ENCODE results near the gene PLCB3.
"Not testable (repeated sequence)": the region's sequence is repeated elsewhere in the genome, so short reads cannot be mapped to it uniquely, and the experiment has no call there.

Gene PLCB3

GRCh38 chr11:64244966-64245365, 6.4 kb upstream of the PLCB3 start:
- Histone ChIP-seq H3K4me1 (ENCODE audit: low read length) (peaks cover 13% of the 10 kb centered on the region), H3K79me2 (ENCODE audit: low read length) (peaks cover 40% of the 10 kb centered on the region), H3K9me2 (replicated peaks; ENCODE audit: insufficient read depth, low read length) (no peaks in the 10 kb centered on the region), H3K27me3 (replicated peaks; ENCODE audit: insufficient read depth, low read length) (no peaks in the 10 kb centered on the region), H4K20me1 (ENCODE audit: insufficient read depth, low read length) (no peaks in the 10 kb centered on the region), H3K36me3 (replicated peaks; ENCODE audit: insufficient read depth, low read length) (no peaks in the 10 kb centered on the region), H3K27ac (ENCODE audit: low read length) (peak overlapping the region; percentile 47; the same call in 1 of the 2 replicates), H2AFZ (ENCODE audit: low read length) (no peak overlapping the region), H3K4me3 (ENCODE audit: low read length) (peak overlapping the region; percentile 99), H3K4me2 (ENCODE audit: low read depth, low read length) (peak overlapping the region; percentile 84), H3F3A (ENCODE audit: insufficient read depth, low read length) (peaks cover 20% of the 10 kb centered on the region), H3K9ac (ENCODE audit: low read length) (peak overlapping the region; percentile 86; the same call in 1 of the 2 replicates), H3K9me3 (replicated peaks; ENCODE audit: insufficient read depth, low read length) (no peaks in the 10 kb centered on the region)
- TF ChIP-seq CTCF (IDR thresholded peaks at IDR 0.05; ENCODE audit: low read length): no peak
- TF ChIP-seq EZH2phosphoT487 (IDR thresholded peaks at IDR 0.05; ENCODE audit: low read length): no peak
- no peak for TF ChIP-seq EZH2 (optimal IDR thresholded peaks at IDR 0.05; ENCODE audit: low read depth, low read length)
- DNase-seq: no peak

- H3K9me2 ChIP-seq (replicated peaks; ENCODE audit: insufficient read depth, low read length): no peaks in the 10 kb centered on the region
- DNase-seq: peak; percentile 29
- peak overlapping the region; percentile 86 for H3K9ac ChIP-seq (ENCODE audit: low read length)
- H3K36me3 ChIP-seq (replicated peaks; ENCODE audit: insufficient read depth, low read length): no peaks in the 10 kb centered on the region
- no peaks in the 10 kb centered on the region for H4K20me1 ChIP-seq (ENCODE audit: insufficient read depth, low read length)
- H3K9me3 ChIP-seq (replicated peaks; ENCODE audit: insufficient read depth, low read length): no peaks in the 10 kb centered on the region
- H3K4me1 ChIP-seq (ENCODE audit: low read length): peaks cover 9% of the 10 kb centered on the region
- peak overlapping the region; percentile 84 for H3K4me2 ChIP-seq (ENCODE audit: low read depth, low read length)
- H3F3A ChIP-seq (ENCODE audit: insufficient read depth, low read length): peaks cover 15% of the 10 kb centered on the region
- H3K4me3 ChIP-seq (ENCODE audit: low read length): peak overlapping the region; percentile 99
- no peak for TF ChIP-seq CTCF (IDR thresholded peaks at IDR 0.05; ENCODE audit: low read length)
- H3K27me3 ChIP-seq (replicated peaks; ENCODE audit: insufficient read depth, low read length): peaks cover 3% of the 10 kb centered on the region; the same call in 1 of the 2 replicates
- H2AFZ ChIP-seq (ENCODE audit: low read length): no peak overlapping the region
- H3K27ac ChIP-seq (ENCODE audit: low read length): peak overlapping the region; percentile 47; the same call in 1 of the 2 replicates
- peaks cover 40% of the 10 kb centered on the region for H3K79me2 ChIP-seq (ENCODE audit: low read length)
These were observed 5.9 kb upstream of the PLCB3 start for GRCh38 chr11:64245401-64245796.

- Histone ChIP-seq H4K20me1 (ENCODE audit: insufficient read depth, low read length) (no peaks in the 10 kb centered on the region), H3K4me3 (ENCODE audit: low read length) (peak overlapping the region; percentile 99), H3K79me2 (ENCODE audit: low read length) (peaks cover 40% of the 10 kb centered on the region), H2AFZ (ENCODE audit: low read length) (0 out of 2 replicates have a peak overlapping the region, but pooled peaks have one; percentile 34), H3K27ac (ENCODE audit: low read length) (peak overlapping the region; percentile 47; the same call in 1 of the 2 replicates), H3K36me3 (replicated peaks; ENCODE audit: insufficient read depth, low read length) (no peaks in the 10 kb centered on the region), H3K9me2 (replicated peaks; ENCODE audit: insufficient read depth, low read length) (no peaks in the 10 kb centered on the region), H3K9ac (ENCODE audit: low read length) (peak overlapping the region; percentile 86), H3K4me1 (ENCODE audit: low read length) (peaks cover 6% of the 10 kb centered on the region; the same call in 1 of the 2 replicates), H3K27me3 (replicated peaks; ENCODE audit: insufficient read depth, low read length) (peaks cover 5% of the 10 kb centered on the region; the same call in 1 of the 2 replicates), H3F3A (ENCODE audit: insufficient read depth, low read length) (peaks cover 13% of the 10 kb centered on the region), H3K9me3 (replicated peaks; ENCODE audit: insufficient read depth, low read length) (no peaks in the 10 kb centered on the region), H3K4me2 (ENCODE audit: low read depth, low read length) (peak overlapping the region; percentile 84)
- peak; percentile 55 for DNase-seq
- TF ChIP-seq EZH2 (optimal IDR thresholded peaks at IDR 0.05; ENCODE audit: low read depth, low read length) (no peak), CTCF (IDR thresholded peaks at IDR 0.05; ENCODE audit: low read length) (no peak), EZH2phosphoT487 (IDR thresholded peaks at IDR 0.05; ENCODE audit: low read length) (no peak)
These were observed 5.3 kb upstream of the PLCB3 start for GRCh38 chr11:64245797-64246620.

GRCh38 chr11:64246621-64246870, 4.8 kb upstream of the PLCB3 start:
- not testable (repeated sequence) for H3K9me3 ChIP-seq (replicated peaks; ENCODE audit: insufficient read depth, low read length); H3K9ac ChIP-seq (ENCODE audit: low read length); H4K20me1 ChIP-seq (ENCODE audit: insufficient read depth, low read length); DNase-seq; H3K9me2 ChIP-seq (replicated peaks; ENCODE audit: insufficient read depth, low read length); H3K4me3 ChIP-seq (ENCODE audit: low read length); H3K27me3 ChIP-seq (replicated peaks; ENCODE audit: insufficient read depth, low read length); H3K4me2 ChIP-seq (ENCODE audit: low read depth, low read length); H3K4me1 ChIP-seq (ENCODE audit: low read length); H3K36me3 ChIP-seq (replicated peaks; ENCODE audit: insufficient read depth, low read length); H3K27ac ChIP-seq (ENCODE audit: low read length); H2AFZ ChIP-seq (ENCODE audit: low read length)
- H3K79me2 ChIP-seq (ENCODE audit: low read length): peaks cover 39% of the 10 kb centered on the region
- H3F3A ChIP-seq (ENCODE audit: insufficient read depth, low read length): peaks cover 13% of the 10 kb centered on the region; the same call in 1 of the 2 replicates

All from MM.1S (cell line).